AG04449 (cell line): Measurements from ENCODE around the gene PCDHB12.
"Not testable (repeated sequence)": the region's sequence is repeated elsewhere in the genome, so short reads cannot be mapped to it uniquely, and the experiment has no call there.

Source experiments
- CTCF ChIA-PET: fragments of 350-600 bp; formaldehyde crosslinking; extraction: SDS; loops from one replicate; lab custom pipeline; 2021; ENCODE audit warnings: antibody characterized with exemption; lab: Yijun Ruan, JAX
- POLR2A ChIA-PET: fragments of 400-600, 350-600 bp; formaldehyde crosslinking; extraction: SDS; loops from one replicate; lab custom pipeline; 2020; ENCODE audit warnings: antibody characterized with exemption, inconsistent platforms; lab: Yijun Ruan, JAX
- DNase-seq: peaks from one replicate; pipeline ENCODE4 v3.0.0-alpha.2; 2010; ENCODE audit warnings: low read depth, low spot score
- H3K4me3 ChIP-seq: 2 replicates; pipeline ENCODE4 v1.5.1; 2011; ENCODE audit warnings: low read depth, mild to moderate bottlenecking, control low read depth, low read length
- CTCF ChIP-seq: IDR thresholded peaks from one replicate; pipeline ENCODE4 v1.5.1; 2011; ENCODE audit warnings: mild to moderate bottlenecking, moderate library complexity, low read length, control low read depth, inconsistent platforms; ENCODE audit not compliant: insufficient read depth; ENCODE audit errors: missing control alignments

The PCDHB12 gene

GRCh38 chr5:141180313-141180712, 28.2 kb upstream of the PCDHB12 start:
- no peak for DNase-seq
- H3K4me3 ChIP-seq, result no peak overlapping the region
- TF ChIP-seq CTCF, result no peak
- CTCF ChIA-PET, result no interaction called here
- POLR2A ChIA-PET, result no interaction called here

- no peak for DNase-seq
- POLR2A ChIA-PET, result no interaction called here
- no peak for TF ChIP-seq CTCF
- peak within 1 kb of the TSS; percentile 23; the same call in 1 of the 2 replicates for H3K4me3 ChIP-seq
- CTCF ChIA-PET, result interaction anchor here (0.8 to 1.9 kb wide), 6 partner anchors 8 to 386 kb away, joined by 3 to 11 read pairs (median 4); partner anchors contain the start of gene PCDHB7
Measured at GRCh38 chr5:141182248-141182647, 26.3 kb upstream of the PCDHB12 start, which contains the start of gene PCDHB16. Gene PCDHB16, plus strand, starts transcription at chr5:141182387. Its CDS starts 173 bp downstream, at chr5:141182560.

- DNase-seq, H3K4me3 ChIP-seq, POLR2A ChIA-PET: not testable (repeated sequence)
- CTCF ChIA-PET, result interaction anchor here (0.9 kb wide), 1 partner anchor 383 kb away, joined by 3 read pairs; no protein-coding TSS in a partner anchor
Measured at GRCh38 chr5:141184117-141184855, 24.2 kb upstream of the PCDHB12 start.

GRCh38 chr5:141186897-141187512, 21.5 kb upstream of the PCDHB12 start, which contains the start of gene PCDHB9:
Gene PCDHB9, plus strand, starts transcription at chr5:141187161. Its CDS starts 158 bp downstream, at chr5:141187319.
- peak; percentile 0 for TF ChIP-seq CTCF
- no peak within 1 kb of the TSS for H3K4me3 ChIP-seq
- CTCF ChIA-PET, result interaction anchor here (0.7 to 1.6 kb wide), 3 partner anchors 10 to 377 kb away, joined by 4 to 5 read pairs (median 5); no protein-coding TSS in a partner anchor
- POLR2A ChIA-PET, result no interaction called here
- no peak for DNase-seq

- CTCF ChIA-PET, POLR2A ChIA-PET, DNase-seq, H3K4me3 ChIP-seq: not testable (repeated sequence)
Measured at GRCh38 chr5:141188682-141189081, 19.8 kb upstream of the PCDHB12 start.

- H3K4me3 ChIP-seq, CTCF ChIA-PET, POLR2A ChIA-PET, DNase-seq: not testable (repeated sequence)
Measured at GRCh38 chr5:141189131-141189530, 19.4 kb upstream of the PCDHB12 start.

- ChIA-PET CTCF (interaction anchor here (0.7 to 2.0 kb wide), 5 partner anchors 365 to 376 kb away, joined by 3 to 20 read pairs (median 4); no protein-coding TSS in a partner anchor), POLR2A (no interaction called here)
- TF ChIP-seq CTCF, result peak; percentile 14
- H3K4me3 ChIP-seq, result peak within 1 kb of the TSS; percentile 18; the same call in 1 of the 2 replicates
- no peak for DNase-seq
Measured at GRCh38 chr5:141192110-141192725, 16.3 kb upstream of the PCDHB12 start, which contains the start of gene PCDHB10. Gene PCDHB10, plus strand, starts transcription at chr5:141192353. Its CDS starts 200 bp downstream, at chr5:141192553.

GRCh38 chr5:141194332-141194731, 14.2 kb upstream of the PCDHB12 start:
- H3K4me3 ChIP-seq, CTCF ChIA-PET, DNase-seq, POLR2A ChIA-PET: not testable (repeated sequence)
